ENCODE results near the gene SIGLEC1. TPM values are rescaled to one million over a fixed set of nuclear protein-coding genes. Genes with fewer than 3 reads are reported as not detected.

SIGLEC1 gene
- polyA plus RNA-seq, 3 donors from 2014 or later, result 0.13 TPM; not detected in 2

- Mint-ChIP-seq H3K27me3 (ENCODE audit: low read depth in 3 of 3) (peaks cover 0 to 4% (median 2%) of the 10 kb centered on the region in 3 donors), H3K9me3 (peaks cover 0 to 2% (median 0%) of the 10 kb centered on the region in 6 donors), H3K27ac (no peak overlapping the region), H3K36me3 (no peaks in the 10 kb centered on the region), H3K4me1 (no peaks in the 10 kb centered on the region), H3K4me3 (no peak overlapping the region)
- DNase-seq, result no peak
Measured at GRCh38 chr20:3710011-3710466, 2.4 kb downstream of the SIGLEC1 start.

GRCh38 chr20:3707508-3707899 is 4.9 kb downstream of the SIGLEC1 start:
- no peaks in the 10 kb centered on the region for H3K4me1 Mint-ChIP-seq
- H3K27ac Mint-ChIP-seq, result no peak overlapping the region
- peaks cover 0 to 4% (median 0%) of the 10 kb centered on the region in 3 donors for H3K27me3 Mint-ChIP-seq (ENCODE audit: low read depth in 3 of 3)
- DNase-seq, result no peak
- no peak overlapping the region for H3K4me3 Mint-ChIP-seq
- H3K36me3 Mint-ChIP-seq, result no peaks in the 10 kb centered on the region
- peaks cover 0 to 2% (median 0%) of the 10 kb centered on the region in 6 donors for H3K9me3 Mint-ChIP-seq

DNA sequence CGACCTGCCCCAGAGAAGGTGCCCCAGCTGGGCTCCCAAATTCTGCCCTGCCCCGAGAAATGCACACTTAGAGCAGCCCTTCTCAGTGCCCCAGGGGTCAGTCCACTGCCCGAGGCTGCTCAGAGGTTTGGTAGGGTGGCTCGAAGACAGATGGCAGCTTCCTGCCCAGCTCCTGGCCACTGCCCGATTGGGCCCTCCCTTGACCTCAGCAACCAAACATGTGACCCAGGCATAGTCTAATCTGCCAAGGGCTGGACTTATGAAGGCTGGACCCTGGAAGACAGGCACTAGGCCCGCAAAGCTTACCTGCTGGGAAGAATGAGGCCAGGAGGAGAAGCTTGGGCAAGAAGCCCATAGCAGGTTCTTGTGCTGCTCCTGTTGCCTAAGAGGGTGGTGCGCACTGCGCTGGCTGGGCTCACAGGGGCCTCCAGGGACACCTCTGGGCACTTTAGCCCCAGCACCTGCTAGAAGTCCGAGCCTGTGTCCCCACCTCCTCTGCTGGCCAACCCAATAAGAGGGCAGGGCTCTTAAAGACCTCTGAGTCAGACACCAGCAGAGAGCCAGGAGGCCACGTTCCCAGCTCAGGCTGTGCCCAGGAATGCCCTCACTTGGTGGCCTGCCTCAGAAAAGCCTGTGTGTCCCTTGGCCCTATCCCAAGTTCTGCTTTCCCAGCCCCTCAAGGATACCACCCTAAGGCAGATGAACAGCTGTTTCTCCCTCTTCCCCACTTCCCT is 5.5 kb downstream of the SIGLEC1 start:
- H3K4me1 Mint-ChIP-seq, result no peaks in the 10 kb centered on the region
- no peak overlapping the region for H3K27ac Mint-ChIP-seq
- no peak for DNase-seq
- H3K27me3 Mint-ChIP-seq (ENCODE audit: low read depth in 3 of 3), result peaks cover 0 to 4% (median 1%) of the 10 kb centered on the region in 3 donors
- peaks cover 0 to 2% (median 0%) of the 10 kb centered on the region in 6 donors for H3K9me3 Mint-ChIP-seq
- no peak overlapping the region for H3K4me3 Mint-ChIP-seq
- no peaks in the 10 kb centered on the region for H3K36me3 Mint-ChIP-seq

- DNase-seq, result no peak
- H3K36me3 Mint-ChIP-seq, result no peaks in the 10 kb centered on the region
- H3K4me3 Mint-ChIP-seq, result no peak overlapping the region
- peaks cover 0 to 2% (median 1%) of the 10 kb centered on the region in 3 donors for H3K27me3 Mint-ChIP-seq (ENCODE audit: low read depth in 3 of 3)
- H3K4me1 Mint-ChIP-seq, result no peaks in the 10 kb centered on the region
- no peaks in the 10 kb centered on the region for H3K9me3 Mint-ChIP-seq
- H3K27ac Mint-ChIP-seq, result no peak overlapping the region
Measured at GRCh38 chr20:3705970-3706739, 6.2 kb downstream of the SIGLEC1 start.

GRCh38 chr20:3705491-3705969 is 6.9 kb downstream of the SIGLEC1 start:
- Mint-ChIP-seq H3K4me3 (no peak overlapping the region), H3K27ac (no peak overlapping the region), H3K4me1 (no peaks in the 10 kb centered on the region), H3K36me3 (no peaks in the 10 kb centered on the region), H3K9me3 (no peaks in the 10 kb centered on the region), H3K27me3 (ENCODE audit: low read depth in 3 of 3) (peaks cover 0 to 2% (median 1%) of the 10 kb centered on the region in 3 donors)
- DNase-seq, result no peak

DNA sequence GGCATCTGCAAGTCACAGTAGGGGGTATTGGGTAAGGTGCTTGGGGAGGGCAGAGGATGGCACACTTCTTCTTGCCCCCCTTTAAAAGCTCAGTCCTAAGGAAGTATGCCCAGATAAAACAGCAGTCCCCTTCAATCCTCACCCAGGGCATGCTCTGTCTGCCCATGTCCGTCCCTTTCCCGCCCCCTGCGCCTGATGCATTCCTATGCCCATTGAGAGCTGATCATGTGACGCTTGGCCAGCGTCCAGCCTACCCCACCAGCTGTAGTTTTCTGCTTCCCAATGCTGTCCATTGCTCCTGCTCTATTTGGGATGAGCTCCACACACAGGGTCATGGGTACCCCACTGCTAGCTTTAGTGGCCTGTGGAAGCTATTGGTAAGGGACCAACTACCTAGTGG is 8.3 kb downstream of the SIGLEC1 start:
- Mint-ChIP-seq H3K27ac (no peak overlapping the region), H3K4me3 (no peak overlapping the region), H3K27me3 (ENCODE audit: low read depth in 3 of 3) (peaks cover 0 to 2% (median 1%) of the 10 kb centered on the region in 3 donors), H3K9me3 (no peaks in the 10 kb centered on the region), H3K36me3 (no peaks in the 10 kb centered on the region), H3K4me1 (no peaks in the 10 kb centered on the region)
- no peak for DNase-seq

- Mint-ChIP-seq H3K27ac (no peak overlapping the region), H3K4me3 (no peak overlapping the region), H3K27me3 (ENCODE audit: low read depth in 3 of 3) (peaks cover 0 to 1% (median 0%) of the 10 kb centered on the region in 3 donors), H3K4me1 (no peaks in the 10 kb centered on the region), H3K36me3 (no peaks in the 10 kb centered on the region), H3K9me3 (no peaks in the 10 kb centered on the region)
- DNase-seq, result no peak
Measured at GRCh38 chr20:3702611-3703391, 9.6 kb downstream of the SIGLEC1 start.

DNA sequence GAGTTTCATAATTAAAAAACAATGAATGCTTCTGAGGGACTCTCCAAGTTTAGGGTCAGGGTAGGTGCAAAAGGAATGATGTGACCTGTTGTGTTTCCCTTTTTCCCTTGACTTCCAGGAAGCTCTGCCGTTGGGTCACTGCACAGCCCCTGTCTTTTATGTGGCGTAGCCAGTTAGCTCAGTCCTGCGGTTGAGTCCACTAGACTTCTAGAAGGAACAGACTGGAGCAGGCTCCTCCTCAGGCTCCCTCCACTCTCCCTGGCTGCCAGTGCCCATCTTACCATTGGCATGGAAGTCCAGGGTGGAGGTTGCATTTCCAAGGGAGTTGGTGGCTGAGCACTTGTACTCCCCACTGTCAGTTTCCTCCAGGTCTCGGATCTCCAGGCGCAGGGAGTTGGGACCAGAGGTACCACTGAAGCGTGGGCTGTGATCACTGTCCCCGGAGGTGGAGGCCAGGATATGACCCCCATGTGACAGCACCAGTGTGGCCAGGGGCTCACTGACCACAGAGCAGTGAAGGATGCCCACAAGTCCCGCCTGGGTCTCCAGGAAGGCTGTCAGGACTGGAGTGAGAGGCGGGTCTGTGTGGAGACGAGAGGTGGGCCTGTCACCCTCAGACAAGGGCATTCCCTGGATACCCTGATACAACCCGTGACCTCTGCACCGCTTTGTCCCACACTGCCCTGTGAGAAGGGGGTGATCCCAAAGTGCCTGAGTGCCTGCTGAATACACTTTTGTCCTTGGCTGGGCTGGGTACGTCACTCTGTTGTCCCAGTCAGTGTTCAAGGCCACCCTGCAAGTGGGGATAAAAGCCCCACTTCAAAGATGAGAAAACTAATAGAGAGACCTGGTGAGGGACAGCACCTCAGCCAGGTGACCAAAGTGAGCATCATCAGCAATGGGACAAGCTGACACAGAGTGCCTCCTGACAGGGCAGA is 11.1 kb downstream of the SIGLEC1 start:
- Mint-ChIP-seq H3K27ac (no peak overlapping the region), H3K4me3 (no peak overlapping the region), H3K9me3 (peaks cover 0 to under 1% (median 0%) of the 10 kb centered on the region in 6 donors), H3K4me1 (no peaks in the 10 kb centered on the region), H3K36me3 (no peaks in the 10 kb centered on the region), H3K27me3 (ENCODE audit: low read depth in 3 of 3) (peaks cover 0 to 1% (median 0%) of the 10 kb centered on the region in 3 donors)
- no peak for DNase-seq

DNA sequence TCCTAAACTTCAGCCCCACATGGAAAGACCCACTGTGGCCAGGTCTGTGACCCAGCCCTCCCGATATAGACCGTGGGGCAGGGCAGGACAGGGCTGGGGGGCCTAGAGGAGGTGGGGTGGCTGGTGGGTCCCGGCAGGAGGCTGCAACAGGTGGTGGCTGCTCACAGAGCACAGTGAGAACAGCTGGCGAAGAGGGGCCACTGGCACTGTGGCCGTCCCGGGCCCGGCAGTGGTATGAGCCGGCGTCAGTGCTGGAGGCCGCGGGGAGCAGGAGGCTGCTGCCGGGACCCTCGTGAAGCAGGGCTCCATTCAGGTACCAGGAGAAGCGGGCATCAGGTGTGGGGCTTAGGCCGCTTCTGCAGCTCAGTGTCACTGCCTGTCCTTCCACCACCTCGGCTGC is 13.4 kb downstream of the SIGLEC1 start:
- no peak overlapping the region for H3K27ac Mint-ChIP-seq
- H3K36me3 Mint-ChIP-seq, result no peaks in the 10 kb centered on the region
- H3K4me3 Mint-ChIP-seq, result no peak overlapping the region
- H3K4me1 Mint-ChIP-seq, result no peaks in the 10 kb centered on the region
- peaks cover 0 to 1% (median 0%) of the 10 kb centered on the region in 3 donors for H3K27me3 Mint-ChIP-seq (ENCODE audit: low read depth in 3 of 3)
- peaks cover 0 to 2% (median 0%) of the 10 kb centered on the region in 6 donors for H3K9me3 Mint-ChIP-seq
- no peak for DNase-seq

DNA sequence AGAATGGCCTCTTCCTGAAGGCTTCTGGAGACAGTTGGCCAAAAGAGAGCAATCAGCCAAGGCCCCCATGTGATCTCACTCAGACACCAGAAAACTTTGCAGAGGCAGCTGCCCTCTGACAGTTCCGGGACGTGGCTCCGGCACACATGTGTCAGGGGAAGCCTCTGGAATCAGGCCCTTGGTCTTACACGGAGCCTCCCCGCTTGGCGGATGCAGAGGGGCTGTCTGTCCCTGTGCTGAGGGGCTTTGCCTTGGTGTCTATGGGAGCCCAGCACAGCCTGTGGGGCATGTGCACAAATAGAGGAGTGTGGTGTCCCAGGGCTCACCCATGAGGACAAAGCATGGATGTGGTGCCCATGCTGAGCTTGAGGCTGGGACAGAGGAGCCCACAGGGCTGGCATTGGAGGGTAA is 13.8 kb downstream of the SIGLEC1 start:
- Mint-ChIP-seq H3K27me3 (ENCODE audit: low read depth in 3 of 3) (peaks cover 0 to 1% (median 0%) of the 10 kb centered on the region in 3 donors), H3K36me3 (no peaks in the 10 kb centered on the region), H3K9me3 (peaks cover 0 to 2% (median 0%) of the 10 kb centered on the region in 6 donors), H3K27ac (no peak overlapping the region), H3K4me3 (no peak overlapping the region), H3K4me1 (no peaks in the 10 kb centered on the region)
- no peak for DNase-seq

DNA sequence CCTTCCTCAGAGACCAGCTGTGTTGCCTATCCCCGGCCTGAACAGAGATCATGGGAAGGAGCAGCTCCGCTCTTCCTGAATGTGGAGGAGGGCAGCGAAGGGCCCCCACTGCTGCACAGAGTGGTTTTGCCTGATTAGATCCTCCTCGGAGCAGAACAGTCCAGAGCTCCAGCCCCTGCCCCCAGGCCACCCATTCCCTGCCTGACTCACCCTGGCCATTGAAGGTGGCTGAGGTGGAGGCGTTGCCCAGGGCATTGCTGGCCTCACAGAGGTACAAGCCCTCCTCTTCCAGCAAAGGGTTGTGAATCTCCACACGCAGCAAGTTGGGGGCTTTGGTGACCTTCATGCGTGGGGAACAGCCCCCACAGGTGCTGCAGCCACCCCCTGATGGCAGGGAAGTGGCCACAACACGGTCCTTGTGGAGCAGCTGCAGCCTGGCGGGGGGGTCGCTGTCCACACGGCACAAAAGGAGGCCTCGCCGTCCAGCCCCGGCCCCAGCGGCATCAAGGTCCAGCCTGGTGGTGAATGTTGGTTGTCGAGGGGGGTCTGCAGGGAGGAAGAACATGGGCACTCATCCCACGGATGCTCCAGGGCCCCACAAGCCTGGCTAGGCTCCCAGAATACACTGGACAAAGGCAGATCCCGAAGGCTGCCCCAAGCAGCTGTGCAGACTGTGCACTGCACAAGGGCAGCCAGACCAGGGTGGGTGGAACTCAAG is 14.7 kb downstream of the SIGLEC1 start:
- Mint-ChIP-seq H3K4me1 (no peaks in the 10 kb centered on the region), H3K4me3 (no peak overlapping the region), H3K9me3 (peaks cover 0 to 2% (median 0%) of the 10 kb centered on the region in 6 donors), H3K27me3 (ENCODE audit: low read depth in 3 of 3) (peaks cover 0 to 1% (median 0%) of the 10 kb centered on the region in 3 donors), H3K36me3 (no peaks in the 10 kb centered on the region), H3K27ac (no peak overlapping the region)
- no peak for DNase-seq
